Measurements from ENCODE around the gene SHISA8.

DNA sequence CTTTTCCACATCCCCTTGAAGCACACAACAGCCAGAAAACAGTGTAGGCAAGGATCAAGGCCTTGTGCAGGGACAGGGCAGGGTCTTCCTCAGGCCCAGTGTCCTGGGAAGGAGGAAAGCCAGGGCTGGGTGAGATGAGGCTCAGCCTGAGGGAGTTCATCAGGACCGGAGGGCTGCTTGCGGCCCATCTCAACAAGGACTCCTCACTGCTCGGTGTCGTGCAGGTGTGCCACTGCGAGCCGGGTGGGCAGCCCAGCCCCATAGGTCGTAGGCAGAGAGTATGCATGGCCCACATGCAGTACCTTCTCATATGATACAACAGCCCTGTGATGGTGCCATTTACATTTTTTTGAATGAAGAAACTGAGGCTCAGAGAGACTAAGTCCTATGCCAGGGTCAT lies 12.9 kb downstream of the SHISA8 start:
- TF ChIP-seq, protein P1, sequence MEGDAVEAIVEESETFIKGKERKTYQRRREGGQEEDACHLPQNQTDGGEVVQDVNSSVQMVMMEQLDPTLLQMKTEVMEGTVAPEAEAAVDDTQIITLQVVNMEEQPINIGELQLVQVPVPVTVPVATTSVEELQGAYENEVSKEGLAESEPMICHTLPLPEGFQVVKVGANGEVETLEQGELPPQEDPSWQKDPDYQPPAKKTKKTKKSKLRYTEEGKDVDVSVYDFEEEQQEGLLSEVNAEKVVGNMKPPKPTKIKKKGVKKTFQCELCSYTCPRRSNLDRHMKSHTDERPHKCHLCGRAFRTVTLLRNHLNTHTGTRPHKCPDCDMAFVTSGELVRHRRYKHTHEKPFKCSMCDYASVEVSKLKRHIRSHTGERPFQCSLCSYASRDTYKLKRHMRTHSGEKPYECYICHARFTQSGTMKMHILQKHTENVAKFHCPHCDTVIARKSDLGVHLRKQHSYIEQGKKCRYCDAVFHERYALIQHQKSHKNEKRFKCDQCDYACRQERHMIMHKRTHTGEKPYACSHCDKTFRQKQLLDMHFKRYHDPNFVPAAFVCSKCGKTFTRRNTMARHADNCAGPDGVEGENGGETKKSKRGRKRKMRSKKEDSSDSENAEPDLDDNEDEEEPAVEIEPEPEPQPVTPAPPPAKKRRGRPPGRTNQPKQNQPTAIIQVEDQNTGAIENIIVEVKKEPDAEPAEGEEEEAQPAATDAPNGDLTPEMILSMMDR (conservative IDR thresholded peaks at IDR 0.05): no peak
- no peak for TF ChIP-seq EZH2 (IDR thresholded peaks at IDR 0.05; ENCODE audit: low read depth)

Data from PC-9 (cell line).